ENCODE data around the gene NUP62. TPM values are rescaled to one million over a fixed set of nuclear protein-coding genes. Genes with fewer than 3 reads are reported as not detected.
A peak's percentile ranks its signal among the peaks of the same experiment; 100 is the strongest.

Gene NUP62
- total RNA-seq, 3 donors from 2014 or later = 30.9 to 41.0 (median 36.4) TPM

DNA sequence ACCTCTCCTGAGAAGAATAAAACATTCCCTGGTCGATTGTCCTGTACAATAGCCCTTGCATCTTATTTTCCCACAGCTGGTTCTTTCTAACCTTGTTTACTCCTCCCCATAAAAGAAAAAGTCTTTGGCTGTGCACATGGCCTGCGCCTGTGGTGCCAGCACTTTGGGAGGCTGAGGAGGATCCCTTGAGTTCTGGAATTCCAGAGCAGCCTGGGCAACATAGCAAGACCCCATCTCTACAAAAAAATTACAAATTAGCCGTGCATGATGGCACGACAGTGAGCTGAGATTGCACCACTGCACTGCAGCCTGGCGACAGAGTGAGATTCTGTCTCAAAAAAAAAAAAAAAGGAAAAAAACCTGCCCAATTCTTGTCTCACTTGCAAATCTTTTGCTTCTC lies 7.2 kb upstream of the NUP62 start:
- Histone ChIP-seq H3K4me3 (no peak overlapping the region), H3K27ac (no peak overlapping the region), H3K36me3 (no peaks in the 10 kb centered on the region), H3K4me1 (no peaks in the 10 kb centered on the region), H3K27me3 (no peaks in the 10 kb centered on the region), H3K9me3 (no peaks in the 10 kb centered on the region)
- DNase-seq (ENCODE audit: low spot score in 2 of 2) = no peak
- TF ChIP-seq POLR2A (IDR thresholded peaks at IDR 0.05) (no peak), POLR2AphosphoS5 (IDR thresholded peaks at IDR 0.05) (no peak)
- TF ChIP-seq, protein P1, sequence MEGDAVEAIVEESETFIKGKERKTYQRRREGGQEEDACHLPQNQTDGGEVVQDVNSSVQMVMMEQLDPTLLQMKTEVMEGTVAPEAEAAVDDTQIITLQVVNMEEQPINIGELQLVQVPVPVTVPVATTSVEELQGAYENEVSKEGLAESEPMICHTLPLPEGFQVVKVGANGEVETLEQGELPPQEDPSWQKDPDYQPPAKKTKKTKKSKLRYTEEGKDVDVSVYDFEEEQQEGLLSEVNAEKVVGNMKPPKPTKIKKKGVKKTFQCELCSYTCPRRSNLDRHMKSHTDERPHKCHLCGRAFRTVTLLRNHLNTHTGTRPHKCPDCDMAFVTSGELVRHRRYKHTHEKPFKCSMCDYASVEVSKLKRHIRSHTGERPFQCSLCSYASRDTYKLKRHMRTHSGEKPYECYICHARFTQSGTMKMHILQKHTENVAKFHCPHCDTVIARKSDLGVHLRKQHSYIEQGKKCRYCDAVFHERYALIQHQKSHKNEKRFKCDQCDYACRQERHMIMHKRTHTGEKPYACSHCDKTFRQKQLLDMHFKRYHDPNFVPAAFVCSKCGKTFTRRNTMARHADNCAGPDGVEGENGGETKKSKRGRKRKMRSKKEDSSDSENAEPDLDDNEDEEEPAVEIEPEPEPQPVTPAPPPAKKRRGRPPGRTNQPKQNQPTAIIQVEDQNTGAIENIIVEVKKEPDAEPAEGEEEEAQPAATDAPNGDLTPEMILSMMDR (IDR thresholded peaks at IDR 0.05) = no peak
- intact Hi-C loops (cut with DNase I; ENCODE audit: low total_unique reads) = no loop called here

DNA sequence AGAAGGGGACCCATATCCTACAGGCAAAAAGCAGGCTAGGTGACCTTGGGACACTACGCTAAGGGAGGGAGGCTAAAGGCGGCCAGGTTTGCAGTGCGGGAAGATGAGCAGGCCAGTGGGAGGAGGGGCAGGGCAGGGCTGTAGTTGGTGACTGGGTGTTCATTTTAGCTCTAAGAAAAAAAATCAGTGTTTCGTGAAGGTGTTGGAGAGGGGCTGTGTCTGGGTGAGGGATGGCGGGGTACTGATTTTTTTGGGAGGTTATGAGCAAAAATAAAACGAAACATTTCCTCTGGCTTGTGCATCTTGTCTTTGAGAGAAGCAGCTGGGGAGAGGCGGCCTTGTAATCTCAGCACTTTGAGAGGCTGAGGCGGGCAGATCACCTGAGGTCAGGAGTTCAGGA lies 4.3 kb upstream of the NUP62 start:
- no peak for DNase-seq (ENCODE audit: low spot score in 2 of 2)

DNA sequence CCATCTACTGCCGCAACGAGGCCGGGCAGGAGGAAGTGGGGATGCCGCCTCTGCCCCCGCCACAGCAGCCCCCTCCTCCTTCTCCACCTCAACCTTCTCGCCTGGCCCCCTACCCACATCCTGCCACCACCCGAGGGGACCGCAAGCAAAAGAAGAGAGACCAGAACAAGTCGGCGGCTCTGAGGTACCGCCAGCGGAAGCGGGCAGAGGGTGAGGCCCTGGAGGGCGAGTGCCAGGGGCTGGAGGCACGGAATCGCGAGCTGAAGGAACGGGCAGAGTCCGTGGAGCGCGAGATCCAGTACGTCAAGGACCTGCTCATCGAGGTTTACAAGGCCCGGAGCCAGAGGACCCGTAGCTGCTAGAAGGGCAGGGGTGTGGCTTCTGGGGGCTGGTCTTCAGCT lies 3.4 kb upstream of the NUP62 start:
- no peaks in the 10 kb centered on the region for H3K27me3 ChIP-seq
- intact Hi-C loops (cut with DNase I; ENCODE audit: low total_unique reads) = no loop called here
- no peak for DNase-seq (ENCODE audit: low spot score in 2 of 2)
- no peaks in the 10 kb centered on the region for H3K9me3 ChIP-seq
- TF ChIP-seq, protein P1 (IDR thresholded peaks at IDR 0.05) = no peak
- TF ChIP-seq POLR2AphosphoS5 (IDR thresholded peaks at IDR 0.05) (no peak), POLR2A (IDR thresholded peaks at IDR 0.05) (no peak)
- H3K4me3 ChIP-seq = no peak overlapping the region
- no peak overlapping the region for H3K27ac ChIP-seq
- H3K36me3 ChIP-seq = no peaks in the 10 kb centered on the region
- H3K4me1 ChIP-seq = peaks cover 3 to 4% of the 10 kb centered on the region in 2 donors

More for the DNA sequence above, 4.3 kb upstream of the NUP62 start:
- Histone ChIP-seq H3K4me3 (no peak overlapping the region), H3K27ac (no peak overlapping the region), H3K9me3 (no peaks in the 10 kb centered on the region), H3K27me3 (no peaks in the 10 kb centered on the region), H3K36me3 (no peaks in the 10 kb centered on the region), H3K4me1 (no peaks in the 10 kb centered on the region)
- TF ChIP-seq, protein P1 (IDR thresholded peaks at IDR 0.05) = no peak
- no peak for TF ChIP-seq POLR2A (IDR thresholded peaks at IDR 0.05)
- intact Hi-C loops (cut with DNase I; ENCODE audit: low total_unique reads) = no loop called here

DNA sequence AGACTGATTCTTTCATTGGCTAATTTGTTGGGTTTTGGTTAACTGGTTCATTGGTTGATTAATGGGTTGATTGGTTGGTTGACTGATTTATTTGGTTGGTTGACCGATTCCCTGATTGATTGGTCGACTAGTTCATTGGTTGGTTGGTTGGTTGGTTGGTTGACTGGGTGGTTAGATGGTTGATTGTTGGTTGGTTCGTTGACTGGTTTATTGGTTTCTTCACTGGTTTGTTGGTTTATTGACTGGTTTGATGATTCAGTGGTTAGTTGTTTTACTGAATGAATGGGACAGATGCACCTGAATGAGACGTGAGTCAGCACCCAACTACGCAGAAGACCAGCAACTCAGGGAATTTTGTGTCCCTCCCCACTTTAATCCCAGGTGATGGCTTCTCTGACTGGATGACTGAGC lies 2.7 kb upstream of the NUP62 start:
- no peaks in the 10 kb centered on the region for H3K36me3 ChIP-seq
- no peak overlapping the region for H3K4me3 ChIP-seq
- H3K4me1 ChIP-seq = peaks cover 4 to 10% of the 10 kb centered on the region in 2 donors
- H3K27me3 ChIP-seq = no peaks in the 10 kb centered on the region
- no peak overlapping the region for H3K27ac ChIP-seq
- no peak for TF ChIP-seq POLR2A (IDR thresholded peaks at IDR 0.05)
- TF ChIP-seq, protein P1 (IDR thresholded peaks at IDR 0.05) = no peak
- TF ChIP-seq POLR2AphosphoS5 (IDR thresholded peaks at IDR 0.05) = no peak
- DNase-seq (ENCODE audit: low spot score in 2 of 2) = no peak
- intact Hi-C loops (cut with DNase I; ENCODE audit: low total_unique reads) = no loop called here
- no peaks in the 10 kb centered on the region for H3K9me3 ChIP-seq

DNA sequence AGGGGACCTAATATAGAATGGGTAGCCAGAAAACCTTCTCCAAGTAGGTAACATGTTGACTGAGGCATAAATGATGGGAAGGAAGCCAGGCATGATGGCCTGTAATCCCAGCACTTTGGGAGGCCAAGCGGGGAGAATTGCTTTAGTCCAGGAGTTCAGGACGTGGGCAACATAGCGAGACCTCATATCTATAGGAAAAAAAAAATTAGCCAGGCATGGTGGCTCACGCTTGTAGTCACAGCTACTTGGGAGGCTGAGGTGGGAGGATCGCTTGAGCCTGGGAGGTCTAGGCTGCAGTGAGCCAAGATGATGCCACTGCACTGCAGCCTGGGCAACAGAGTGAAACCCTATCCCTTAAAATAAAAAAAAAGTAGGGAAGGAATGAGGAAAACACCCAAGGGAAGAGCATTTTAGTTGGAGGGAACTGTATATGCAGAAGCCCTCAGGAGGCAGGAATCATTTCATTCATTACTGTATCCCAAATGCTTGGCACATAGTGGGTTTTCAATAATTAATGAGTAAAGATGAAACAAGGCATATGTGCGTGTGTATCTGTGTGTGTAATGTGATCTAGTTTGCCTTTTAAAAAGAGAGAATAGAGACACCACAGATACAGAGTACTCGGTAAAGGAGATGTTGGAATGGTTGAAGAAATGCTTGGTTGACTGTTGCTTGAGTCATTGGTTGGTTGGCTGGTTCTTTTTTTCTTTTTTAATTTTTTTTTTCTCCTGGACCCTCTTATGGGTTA lies 2.2 kb upstream of the NUP62 start:
- TF ChIP-seq POLR2A (IDR thresholded peaks at IDR 0.05) (no peak), POLR2AphosphoS5 (IDR thresholded peaks at IDR 0.05) (no peak)
- TF ChIP-seq, protein P1 (IDR thresholded peaks at IDR 0.05) = no peak
- peak overlapping the region in 1 of 2 donors; percentile 97 for H3K27ac ChIP-seq
- H3K27me3 ChIP-seq = no peaks in the 10 kb centered on the region
- H3K9me3 ChIP-seq = no peaks in the 10 kb centered on the region
- peaks cover 4 to 11% of the 10 kb centered on the region in 2 donors for H3K4me1 ChIP-seq
- H3K4me3 ChIP-seq = no peak overlapping the region
- no peak for DNase-seq (ENCODE audit: low spot score in 2 of 2)
- intact Hi-C loops (cut with DNase I; ENCODE audit: low total_unique reads) = no loop called here
- no peaks in the 10 kb centered on the region for H3K36me3 ChIP-seq

All from breast epithelium (tissue), 4 donors.